Activated naive CD4-positive, alpha-beta T cell treated with anti-CD3 and anti-CD28 coated beads, Interleukin-2, amount 10 ng/mL, durations not matched to agents 7 days and 5 days (primary cell): Measurements from ENCODE around the gene TADA2A.
"Not testable (repeated sequence)": the region's sequence is repeated elsewhere in the genome, so short reads cannot be mapped to it uniquely, and the experiment has no call there.

Experiments used
- CTCF ChIA-PET: fragments of 350-600 bp; sonication (Branson Sonifier 250); formaldehyde crosslinking; loops from one replicate; lab custom pipeline; 2021; ENCODE audit warnings: antibody characterized with exemption; lab: Charles Lee
- DNase-seq: peaks from one replicate; pipeline ENCODE4 v3.0.0-alpha.2; 2020
- H3K27ac Mint-ChIP-seq: one replicate; pipeline ENCODE4 v1.8.0; 2021; ENCODE audit warnings: mild to moderate bottlenecking, moderate library complexity, mixed read lengths
- H3K27me3 Mint-ChIP-seq: one replicate; pipeline ENCODE4 v1.8.0; 2021; ENCODE audit warnings: mild to moderate bottlenecking, mixed read lengths
- H3K36me3 Mint-ChIP-seq: one replicate; pipeline ENCODE4 v1.8.0; 2021; ENCODE audit warnings: mixed read lengths
- H3K4me1 Mint-ChIP-seq: one replicate; pipeline ENCODE4 v1.8.0; 2021; ENCODE audit warnings: mixed read lengths
- H3K4me3 Mint-ChIP-seq: one replicate; pipeline ENCODE4 v1.8.0; 2021; ENCODE audit warnings: mild to moderate bottlenecking, moderate library complexity, mixed read lengths
- H3K9me3 Mint-ChIP-seq: one replicate; pipeline ENCODE4 v1.8.0; 2021; ENCODE audit warnings: mixed read lengths

Gene TADA2A

GRCh38 chr17:37413875-37414519, 7.3 kb downstream of the TADA2A start:
- Mint-ChIP-seq H3K27ac (peak overlapping the region; percentile 17), H3K27me3 (no peaks in the 10 kb centered on the region), H3K4me3 (no peak overlapping the region), H3K36me3 (peaks cover 50% of the 10 kb centered on the region), H3K4me1 (peaks cover 30% of the 10 kb centered on the region), H3K9me3 (no peaks in the 10 kb centered on the region)
- CTCF ChIA-PET: interaction anchor here (1.2 kb wide), 1 partner anchor 16 kb away, joined by 3 read pairs; no protein-coding TSS in a partner anchor
- no peak for DNase-seq

GRCh38 chr17:37417852-37418251, 11.2 kb downstream of the TADA2A start:
- H3K27me3 Mint-ChIP-seq: no peaks in the 10 kb centered on the region
- H3K27ac Mint-ChIP-seq: no peak overlapping the region
- peaks cover 44% of the 10 kb centered on the region for H3K36me3 Mint-ChIP-seq
- no peak for DNase-seq
- peaks cover 15% of the 10 kb centered on the region for H3K4me1 Mint-ChIP-seq
- CTCF ChIA-PET: no interaction called here
- H3K4me3 Mint-ChIP-seq: no peak overlapping the region
- H3K9me3 Mint-ChIP-seq: no peaks in the 10 kb centered on the region

- no peak overlapping the region for H3K27ac Mint-ChIP-seq
- H3K4me1 Mint-ChIP-seq: peaks cover 4% of the 10 kb centered on the region
Observed at GRCh38 chr17:37422971-37423625, 16.4 kb downstream of the TADA2A start.

GRCh38 chr17:37425268-37425667, 18.6 kb downstream of the TADA2A start:
- H3K27me3 Mint-ChIP-seq: no peaks in the 10 kb centered on the region
- CTCF ChIA-PET: no interaction called here
- H3K36me3 Mint-ChIP-seq: peaks cover 50% of the 10 kb centered on the region
- no peak overlapping the region for H3K4me3 Mint-ChIP-seq
- no peaks in the 10 kb centered on the region for H3K9me3 Mint-ChIP-seq
- H3K4me1 Mint-ChIP-seq: peaks cover 20% of the 10 kb centered on the region
- H3K27ac Mint-ChIP-seq: no peak overlapping the region
- DNase-seq: no peak

More at GRCh38 chr17:37422971-37423625, 16.4 kb downstream of the TADA2A start:
- no peak for DNase-seq
- Mint-ChIP-seq H3K27me3 (no peaks in the 10 kb centered on the region), H3K9me3 (no peaks in the 10 kb centered on the region), H3K36me3 (peaks cover 39% of the 10 kb centered on the region), H3K4me3 (no peak overlapping the region)
- CTCF ChIA-PET: interaction anchor here (0.7 to 0.9 kb wide), 2 partner anchors 24 to 50 kb away, joined by 3 read pairs; no protein-coding TSS in a partner anchor

GRCh38 chr17:37429039-37429438, 22.4 kb downstream of the TADA2A start:
- Mint-ChIP-seq H3K9me3 (no peaks in the 10 kb centered on the region), H3K27me3 (no peaks in the 10 kb centered on the region), H3K4me1 (peaks cover 35% of the 10 kb centered on the region), H3K36me3 (peaks cover 53% of the 10 kb centered on the region), H3K27ac (peak overlapping the region; percentile 92), H3K4me3 (no peak overlapping the region)
- no peak for DNase-seq
- CTCF ChIA-PET: interaction anchor here (1.1 kb wide), 1 partner anchor 56 kb away, joined by 3 read pairs; no protein-coding TSS in a partner anchor

GRCh38 chr17:37429453-37429852, 22.8 kb downstream of the TADA2A start:
- DNase-seq: no peak
- Mint-ChIP-seq H3K36me3 (peaks cover 56% of the 10 kb centered on the region), H3K4me1 (peaks cover 37% of the 10 kb centered on the region), H3K9me3 (no peaks in the 10 kb centered on the region), H3K27me3 (no peaks in the 10 kb centered on the region), H3K27ac (peak overlapping the region; percentile 92), H3K4me3 (peak overlapping the region; percentile 2)
- CTCF ChIA-PET: interaction anchor here (0.9 to 1.1 kb wide), 2 partner anchors 24 to 56 kb away, joined by 3 read pairs; no protein-coding TSS in a partner anchor

- DNase-seq: no peak
- peaks cover 52% of the 10 kb centered on the region for H3K36me3 Mint-ChIP-seq
- peak overlapping the region; percentile 10 for H3K4me3 Mint-ChIP-seq
- H3K9me3 Mint-ChIP-seq: no peaks in the 10 kb centered on the region
- no peaks in the 10 kb centered on the region for H3K27me3 Mint-ChIP-seq
- CTCF ChIA-PET: interaction anchor here (0.9 to 1.1 kb wide), 3 partner anchors 10 to 57 kb away, joined by 3 to 4 read pairs (median 3); no protein-coding TSS in a partner anchor
- peak overlapping the region; percentile 92 for H3K27ac Mint-ChIP-seq
- H3K4me1 Mint-ChIP-seq: peaks cover 37% of the 10 kb centered on the region
Observed at GRCh38 chr17:37430051-37430627, 23.5 kb downstream of the TADA2A start.

GRCh38 chr17:37432671-37433070, 26.0 kb downstream of the TADA2A start:
- CTCF ChIA-PET: interaction anchor here (0.7 kb wide), 1 partner anchor 17 kb away, joined by 3 read pairs; no protein-coding TSS in a partner anchor
- no peak overlapping the region for H3K27ac Mint-ChIP-seq
- no peaks in the 10 kb centered on the region for H3K9me3 Mint-ChIP-seq
- H3K4me1 Mint-ChIP-seq: peaks cover 37% of the 10 kb centered on the region
- no peak for DNase-seq
- H3K4me3 Mint-ChIP-seq: no peak overlapping the region
- H3K36me3 Mint-ChIP-seq: peaks cover 46% of the 10 kb centered on the region
- H3K27me3 Mint-ChIP-seq: no peaks in the 10 kb centered on the region

- Mint-ChIP-seq H3K4me3 (no peak overlapping the region), H3K4me1 (peaks cover 12% of the 10 kb centered on the region), H3K9me3 (no peaks in the 10 kb centered on the region), H3K27ac (no peak overlapping the region), H3K36me3 (peaks cover 56% of the 10 kb centered on the region), H3K27me3 (no peaks in the 10 kb centered on the region)
- no peak for DNase-seq
- CTCF ChIA-PET: interaction anchor here (0.5 kb wide), 1 partner anchor 108 kb away, joined by 3 read pairs; no protein-coding TSS in a partner anchor
Observed at GRCh38 chr17:37438141-37438540, 31.5 kb downstream of the TADA2A start.

GRCh38 chr17:37440424-37440823, 33.7 kb downstream of the TADA2A start:
- H3K27me3 Mint-ChIP-seq: no peaks in the 10 kb centered on the region
- H3K4me1 Mint-ChIP-seq: peaks cover 9% of the 10 kb centered on the region
- no peak for DNase-seq
- no peaks in the 10 kb centered on the region for H3K9me3 Mint-ChIP-seq
- no peak overlapping the region for H3K4me3 Mint-ChIP-seq
- peaks cover 56% of the 10 kb centered on the region for H3K36me3 Mint-ChIP-seq
- CTCF ChIA-PET: no interaction called here
- no peak overlapping the region for H3K27ac Mint-ChIP-seq

GRCh38 chr17:37441369-37442014, 34.8 kb downstream of the TADA2A start:
- H3K27me3 Mint-ChIP-seq, DNase-seq, H3K4me3 Mint-ChIP-seq, H3K4me1 Mint-ChIP-seq, H3K9me3 Mint-ChIP-seq, H3K27ac Mint-ChIP-seq: not testable (repeated sequence)
- peaks cover 58% of the 10 kb centered on the region for H3K36me3 Mint-ChIP-seq
- CTCF ChIA-PET: interaction anchor here (0.6 kb wide), 1 partner anchor 27 kb away, joined by 4 read pairs; no protein-coding TSS in a partner anchor

GRCh38 chr17:37446027-37446426, 39.3 kb downstream of the TADA2A start:
- no peak overlapping the region for H3K4me3 Mint-ChIP-seq
- H3K27ac Mint-ChIP-seq: no peak overlapping the region
- peaks cover 46% of the 10 kb centered on the region for H3K36me3 Mint-ChIP-seq
- CTCF ChIA-PET: no interaction called here
- no peak for DNase-seq
- H3K4me1 Mint-ChIP-seq: no peaks in the 10 kb centered on the region
- H3K27me3 Mint-ChIP-seq: no peaks in the 10 kb centered on the region
- no peaks in the 10 kb centered on the region for H3K9me3 Mint-ChIP-seq

- Mint-ChIP-seq H3K9me3 (no peaks in the 10 kb centered on the region), H3K4me3 (no peak overlapping the region), H3K4me1 (no peaks in the 10 kb centered on the region), H3K27me3 (no peaks in the 10 kb centered on the region), H3K27ac (no peak overlapping the region), H3K36me3 (peaks cover 39% of the 10 kb centered on the region)
- CTCF ChIA-PET: no interaction called here
- no peak for DNase-seq
Observed at GRCh38 chr17:37447641-37448040, 41.0 kb downstream of the TADA2A start.

GRCh38 chr17:37450112-37450511, 43.4 kb downstream of the TADA2A start:
- H3K9me3 Mint-ChIP-seq: no peaks in the 10 kb centered on the region
- no peaks in the 10 kb centered on the region for H3K27me3 Mint-ChIP-seq
- H3K36me3 Mint-ChIP-seq: peaks cover 30% of the 10 kb centered on the region
- no peak for DNase-seq
- no peak overlapping the region for H3K27ac Mint-ChIP-seq
- H3K4me3 Mint-ChIP-seq: no peak overlapping the region
- CTCF ChIA-PET: interaction anchor here (0.5 kb wide), 1 partner anchor 42 kb away, joined by 3 read pairs; no protein-coding TSS in a partner anchor
- H3K4me1 Mint-ChIP-seq: no peaks in the 10 kb centered on the region
